ENCODE results near the gene KIF1A.
"Not testable (repeated sequence)": the region's sequence is repeated elsewhere in the genome, so short reads cannot be mapped to it uniquely, and the experiment has no call there.

- not testable (repeated sequence) for TF ChIP-seq CTCF, POLR2AphosphoS5 (IDR thresholded peaks at IDR 0.05)
Measured at GRCh38 chr2:240678043-240678442, 142.0 kb downstream of the KIF1A start.

Data from suprapubic skin (tissue), 3 donors.